Measurements from ENCODE around the gene PRG3. TPM values are rescaled to one million over a fixed set of nuclear protein-coding genes. Genes with fewer than 3 reads are reported as not detected.
A peak's percentile ranks its signal among the peaks of the same experiment; 100 is the strongest.

PRG3 gene
- total and polyA plus RNA-seq, 2 of the 13 experiments (the other 11 are each of a cell fraction or from before 2014, with no cell fraction given), result not detected

- no peak for TF ChIP-seq KIAA2018 (CRISPR knock-in tag; IDR thresholded peaks at IDR 0.05; ENCODE audit: borderline replicate concordance)
Measured at GRCh38 chr11:57342702-57343101, 38.2 kb downstream of the PRG3 start (continued).

GRCh38 chr11:57341250-57341808 lies 39.6 kb downstream of the PRG3 start:
- H2AFZ ChIP-seq (ENCODE audit: low read length), result peak overlapping the region; percentile 57
- CTCF ChIA-PET (ENCODE audit: low intra/inter-chr PET ratio, low total read pairs), result no interaction called here
- peak overlapping the region; percentile 69 for H3K4me2 ChIP-seq (ENCODE audit: low read depth, low read length)
- no peaks in the 10 kb centered on the region for H3K36me3 ChIP-seq (replicated peaks in 1 of 2; ENCODE audit: control insufficient read depth in 1 of 2, insufficient read depth in 2 of 2, low read length in 2 of 2)
- H3K27me3 ChIP-seq (ENCODE audit: control insufficient read depth in 1 of 2, insufficient read depth in 2 of 2, low read length in 2 of 2), result peaks cover 0 to 28% of the 10 kb centered on the region in 2 experiments; a peak in 3 of 5 replicates
- DNase-seq (ENCODE audit: low spot score), result no peak
- in situ Hi-C loops (cut with HindIII; ENCODE audit: extremely low pct_ligation_motif_present, low pct_unique_long_range_greater_than_20kb), result loop anchor here (10.0 kb wide), 1 partner anchor 223 kb away; the partner anchor contains the start of gene UBE2L6
- POLR2A ChIA-PET, result interaction anchor here (1.5 kb wide), 1 partner anchor 16 kb away, joined by 3 read pairs; the partner anchor contains the start of gene TNKS1BP1
- peaks cover 50% of the 10 kb centered on the region for H3K4me1 ChIP-seq (ENCODE audit: insufficient read depth, low read length)
- FAIRE-seq, result no peak
- no peak for ATAC-seq
- no peak overlapping the region for H3K27ac ChIP-seq (ENCODE audit: extremely low read length, insufficient read depth, low read length)
- no peaks in the 10 kb centered on the region for H4K20me1 ChIP-seq (ENCODE audit: insufficient read depth, low read length)
- WGBS (ENCODE audit: low lambda C conversion rate), result 42% methylated on average over 6 of the region's 6 CpGs
- H3K4me3 ChIP-seq (replicated peaks in 1 of 3; ENCODE audit: insufficient read depth in 1 of 3, low read depth in 2 of 3, low read length in 3 of 3), result no peak overlapping the region
- H3K79me2 ChIP-seq (ENCODE audit: insufficient read depth, low read length), result no peaks in the 10 kb centered on the region
- intact Hi-C loops (cut with micrococcal nuclease; ENCODE audit: unreplicated experiment), result loop anchor here (2.0 to 10.0 kb wide), 2 partner anchors 207 to 501 kb away; no protein-coding TSS in a partner anchor
- no peak overlapping the region for H3K9ac ChIP-seq (ENCODE audit: insufficient read depth, low read depth, low read length)
- no TSS peak for BruUV-seq (replicated peaks)
- no peaks in the 10 kb centered on the region for H3K9me3 ChIP-seq (ENCODE audit: low read length)
- TF ChIP-seq ZNF83 (CRISPR knock-in tag; IDR thresholded peaks at IDR 0.05; ENCODE audit: borderline replicate concordance) (no peak), ZHX2 (IDR thresholded peaks at IDR 0.05; ENCODE audit: low read depth) (no peak), ZHX2 (CRISPR knock-in tag; IDR thresholded peaks at IDR 0.05; ENCODE audit: borderline replicate concordance) (no peak), ZNF616 (CRISPR knock-in tag; IDR thresholded peaks at IDR 0.05; ENCODE audit: low read depth) (no peak), ZNF17 (CRISPR knock-in tag; IDR thresholded peaks at IDR 0.05) (no peak), YEATS4 (CRISPR knock-in tag; IDR thresholded peaks at IDR 0.05; ENCODE audit: borderline replicate concordance) (no peak)

All from HepG2 (cell line).